IMR-90 (cell line): Measurements from ENCODE around the gene DLGAP4. TPM values are rescaled to one million over a fixed set of nuclear protein-coding genes. Genes with fewer than 3 reads are reported as not detected.

ENCODE experiments used
- ATAC-seq: fragments of 200-7000 bp; cut with Tn5 transposase; 2 replicates; pipeline ENCODE4 v1.9.1; 2020; ENCODE audit warnings: low read depth, mild to moderate bottlenecking, moderate library complexity
- BruUV-seq: library from RNA; stranded (reverse); fragments of 400-500 nt; replicated peaks from 2 replicates; lab custom pipeline; 2021; lab: Mats Ljungman, UMichigan
- CTCF ChIA-PET: fragments of 300-600 bp; formaldehyde crosslinking; extraction: SDS; loops from one replicate; lab custom pipeline; 2021; ENCODE audit warnings: antibody characterized with exemption; lab: Yijun Ruan, JAX
- POLR2A ChIA-PET: fragments of 300-600 bp; sonication (Branson Sonifier 250); formaldehyde crosslinking; loops from one replicate; lab custom pipeline; 2022; ENCODE audit warnings: antibody characterized with exemption; ENCODE audit not compliant: unreplicated experiment; lab: Charles Lee
- DNase-seq: peaks from one replicate; pipeline ENCODE4 v3.0.0; 2013
- H2AFZ ChIP-seq: replicated peaks from 2 replicates; pipeline ENCODE3; 2013; ENCODE audit warnings: low read length, mild to moderate bottlenecking; ENCODE audit not compliant: poor library complexity
- H2AK5ac ChIP-seq: 2 replicates; pipeline ENCODE4 v1.6.1; 2013; ENCODE audit warnings: low read depth, low read length, inconsistent platforms
- H2AK9ac ChIP-seq: replicated peaks from 2 replicates; pipeline ENCODE3; 2013; ENCODE audit warnings: mild to moderate bottlenecking, low read depth, low read length, moderate library complexity; ENCODE audit not compliant: poor library complexity
- H2BK120ac ChIP-seq: 2 replicates; pipeline ENCODE4 v1.6.1; 2013; ENCODE audit warnings: low read depth, low read length, inconsistent platforms
- H2BK15ac ChIP-seq: 3 replicates; pipeline ENCODE4 v1.6.1; 2013; ENCODE audit warnings: low read depth, low read length, inconsistent platforms
- H2BK20ac ChIP-seq: 2 replicates; pipeline ENCODE4 v1.6.1; 2013; ENCODE audit warnings: low read depth, mild to moderate bottlenecking, inconsistent platforms, low read length, moderate library complexity
- H2BK5ac ChIP-seq: 2 replicates; pipeline ENCODE4 v1.6.1; 2013; ENCODE audit warnings: mild to moderate bottlenecking, low read depth, low read length, inconsistent platforms; ENCODE audit not compliant: poor library complexity, severe bottlenecking
- H3K14ac ChIP-seq: replicated peaks from 2 replicates; pipeline ENCODE4 v1.6.1; 2013; ENCODE audit warnings: low read depth, low read length, inconsistent platforms
- H3K18ac ChIP-seq: 2 replicates; pipeline ENCODE4 v1.6.1; 2013; ENCODE audit warnings: low read depth, low read length, control low read depth
- H3K23ac ChIP-seq: 2 replicates; pipeline ENCODE4 v1.6.1; 2013; ENCODE audit warnings: low read depth, low read length, inconsistent platforms
- H3K27ac ChIP-seq: 2 replicates; pipeline ENCODE4 v1.5.1; 2013; ENCODE audit warnings: mild to moderate bottlenecking, control low read depth, low read length; ENCODE audit not compliant: insufficient read depth
- H3K27me3 ChIP-seq: 2 replicates; pipeline ENCODE4 v1.6.1; 2013; ENCODE audit warnings: low read length; ENCODE audit not compliant: control insufficient read depth, insufficient read depth
- H3K36me3 ChIP-seq: 2 replicates; pipeline ENCODE4 v1.6.1; 2013; ENCODE audit warnings: low read length, mixed read lengths; ENCODE audit not compliant: control insufficient read depth, insufficient read depth
- H3K4ac ChIP-seq: 2 replicates; pipeline ENCODE4 v1.6.1; 2013; ENCODE audit warnings: low read depth, low read length, inconsistent platforms
- H3K4me1 ChIP-seq: 2 replicates; pipeline ENCODE4 v1.6.1; 2013; ENCODE audit warnings: low read length, mixed read lengths; ENCODE audit not compliant: control insufficient read depth, insufficient read depth
- H3K4me2 ChIP-seq: 2 replicates; pipeline ENCODE4 v1.6.1; 2013; ENCODE audit warnings: low read depth, mild to moderate bottlenecking, control low read depth, low read length, moderate library complexity
- H3K4me3 ChIP-seq: 2 replicates; pipeline ENCODE4 v1.5.1; 2013; ENCODE audit warnings: low read depth, mild to moderate bottlenecking, control low read depth, low read length, moderate library complexity; ENCODE audit not compliant: insufficient read depth
- H3K56ac ChIP-seq: 2 replicates; pipeline ENCODE4 v1.6.1; 2013; ENCODE audit warnings: low read length, inconsistent platforms; ENCODE audit not compliant: insufficient read depth; ENCODE audit errors: extremely low read depth
- H3K79me1 ChIP-seq, 2 experiments: 2 replicates each; pipeline ENCODE4 v1.6.1; 2013; ENCODE audit warnings: low read length in 2 of 2, inconsistent platforms in 1 of 2, low read depth in 1 of 2
- H3K9ac ChIP-seq: 2 replicates; pipeline ENCODE4 v1.6.1; 2013; ENCODE audit warnings: low read depth, low read length, control low read depth
- H3K9me1 ChIP-seq: 2 replicates; pipeline ENCODE4 v1.6.1; 2013; ENCODE audit warnings: low read length, inconsistent platforms; ENCODE audit not compliant: insufficient read depth
- H3K9me3 ChIP-seq: 2 replicates; pipeline ENCODE4 v1.6.1; 2013; ENCODE audit warnings: low read length; ENCODE audit not compliant: control insufficient read depth, insufficient read depth
- H4K20me1 ChIP-seq: 2 replicates; pipeline ENCODE4 v1.6.1; 2013; ENCODE audit warnings: low read length, inconsistent platforms; ENCODE audit not compliant: insufficient read depth
- H4K5ac ChIP-seq: 2 replicates; pipeline ENCODE4 v1.6.1; 2013; ENCODE audit warnings: mild to moderate bottlenecking, low read depth, low read length, control low read depth
- H4K8ac ChIP-seq, 2 experiments: 2 replicates each; pipeline ENCODE4 v1.6.1; 2013; ENCODE audit warnings: low read depth in 2 of 2, low read length in 2 of 2, control low read depth in 1 of 2, inconsistent platforms in 1 of 2
- H4K91ac ChIP-seq: 2 replicates; pipeline ENCODE4 v1.6.1; 2013; ENCODE audit warnings: low read depth, low read length, inconsistent platforms; ENCODE audit not compliant: insufficient read depth
- BHLHE40 ChIP-seq: fragments of 150-350 bp; IDR thresholded peaks from 2 replicates; pipeline ENCODE4 v1.6.1; 2016; ENCODE audit warnings: mild to moderate bottlenecking, low read depth, low read length
- CEBPB ChIP-seq: IDR thresholded peaks from 2 replicates; pipeline ENCODE4 v1.6.1; 2012; ENCODE audit warnings: low read depth, low read length, improper control_type of control experiment
- FOS ChIP-seq: fragments of 150-350 bp; IDR thresholded peaks from 2 replicates; pipeline ENCODE4 v1.6.1; 2016; ENCODE audit warnings: low read depth, low read length
- MAFK ChIP-seq: IDR thresholded peaks from 2 replicates; pipeline ENCODE4 v1.6.1; 2012; ENCODE audit warnings: low read depth, low read length, improper control_type of control experiment
- MAZ ChIP-seq: IDR thresholded peaks from 2 replicates; pipeline ENCODE4 v1.6.1; 2012; ENCODE audit warnings: low read depth, mild to moderate bottlenecking, low read length, improper control_type of control experiment, moderate library complexity, borderline replicate concordance
- NFE2L2 ChIP-seq: fragments of 150-350 bp; IDR thresholded peaks from 2 replicates; pipeline ENCODE4 v1.6.1; 2016; ENCODE audit warnings: low read depth, mild to moderate bottlenecking, low read length
- POLR2A ChIP-seq: IDR thresholded peaks from 2 replicates; pipeline ENCODE4 v1.6.1; 2012; ENCODE audit warnings: mild to moderate bottlenecking, low read depth, low read length
- RAD21 ChIP-seq: IDR thresholded peaks from 2 replicates; pipeline ENCODE4 v1.6.1; 2012; ENCODE audit warnings: low read length, improper control_type of control experiment
- RCOR1 ChIP-seq: IDR thresholded peaks from 2 replicates; pipeline ENCODE4 v1.6.1; 2012; ENCODE audit warnings: mild to moderate bottlenecking, low read length, improper control_type of control experiment; ENCODE audit not compliant: insufficient replicate concordance
- SMC3 ChIP-seq: fragments of 150-350 bp; IDR thresholded peaks from 2 replicates; pipeline ENCODE4 v1.6.1; 2016; ENCODE audit warnings: low read depth, mild to moderate bottlenecking, antibody characterized with exemption, low read length, moderate library complexity
- WGBS, 2 experiments: methylation state at CpG; one replicate each; pipeline versions ENCODE4 v1.1.5 to v1.1.7; 2013; ENCODE audit warnings: missing lambda C conversion rate in 2 of 2; ENCODE audit not compliant: insufficient read length in 1 of 2; ENCODE audit errors: extremely low coverage in 2 of 2; 5-methylcytosine and 5-hydroxymethylcytosine counted together
- dilution Hi-C: fragments of 300-500 bp; cut with HindIII; formaldehyde crosslinking; loops from one replicate; pipeline ENCODE4 v1.14.3; 2018; ENCODE audit warnings: low sequenced_read_pairs; ENCODE audit not compliant: unreplicated experiment
- in situ Hi-C: fragments of 300-500 bp; cut with MboI; formaldehyde crosslinking; loops from 3 replicates; pipeline ENCODE4 v1.14.3; 2019; ENCODE audit warnings: low sequenced_read_pairs, inconsistent platforms, mixed read lengths
- intact Hi-C: fragments of 100-400 bp; cut with micrococcal nuclease; formaldehyde crosslinking; loops from 2 replicates; pipeline ENCODE4 v1.10.0; 2022
- polyA plus RNA-seq, 3 experiments: library from polyadenylated mRNA; depleted of rRNA; stranded (reverse); fragments of >200 nt; gene quantifications; 2 replicates each; pipeline ENCODE4 v1.2.3, GENCODE V29; 2012; ENCODE audit warnings: low replicate concordance in 1 of 3
- total RNA-seq: library from RNA; depleted of rRNA; stranded (reverse); fragments of >200 nt; gene quantifications from 2 replicates; pipeline ENCODE4 v1.2.3, GENCODE V29; 2012
- TF ChIP-seq, protein P1 (sequence below): fragments of 150-350 bp; IDR thresholded peaks from 2 replicates; pipeline ENCODE4 v1.6.1; 2017; ENCODE audit warnings: mild to moderate bottlenecking, antibody characterized with exemption, low read length, low read depth
- TF ChIP-seq, protein P2 (sequence below): conservative IDR thresholded peaks from 2 replicates; pipeline ENCODE4 v1.5.1; 2012; ENCODE audit warnings: mild to moderate bottlenecking, low read depth, low read length, improper control_type of control experiment

The DLGAP4 gene
- total and polyA plus RNA-seq, 2 of the 4 experiments (the other 2 are of a cell fraction) = 32.3 to 73.2 TPM

DNA sequence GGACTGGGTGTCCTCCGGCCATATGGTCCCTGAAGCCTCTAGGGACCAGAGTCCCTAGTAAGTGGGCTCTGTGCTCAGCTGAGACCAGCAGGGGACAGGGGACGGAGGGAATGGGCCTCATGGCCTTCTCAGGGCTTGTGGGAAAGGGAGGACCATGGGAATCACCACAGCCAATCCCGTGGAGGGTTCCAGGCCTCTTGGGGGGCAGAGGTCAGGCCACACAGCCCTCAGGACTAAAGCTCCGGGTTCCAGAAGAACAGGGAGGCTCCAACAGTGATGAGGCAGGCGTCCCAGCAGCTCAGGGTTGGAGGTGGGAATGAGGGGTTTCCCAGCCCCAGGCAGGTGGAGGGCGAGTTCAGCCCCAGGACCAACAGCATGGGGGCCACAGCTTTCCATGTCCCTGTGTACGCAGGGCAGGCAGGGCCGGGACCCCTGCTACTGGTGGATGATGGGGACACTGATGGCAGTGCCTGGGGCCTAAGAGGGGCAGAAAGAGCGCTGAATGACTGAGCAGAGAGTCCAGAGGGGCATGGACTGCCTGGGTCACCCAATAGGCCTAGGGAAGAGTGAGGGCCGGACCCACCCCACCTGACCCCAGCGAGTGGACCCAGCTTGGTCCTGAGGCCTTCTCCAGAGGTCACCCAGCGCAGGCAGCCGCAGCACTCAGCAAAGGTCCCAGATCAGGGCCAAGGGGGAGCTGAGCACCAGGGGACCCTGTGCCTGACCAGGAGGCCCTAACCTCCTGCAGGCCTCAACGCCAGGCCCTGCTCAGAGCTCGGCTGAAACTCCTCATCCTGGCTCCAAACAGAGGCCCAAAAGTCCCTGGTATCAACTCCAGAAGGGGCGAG lies 244.0 kb downstream of the DLGAP4 start (continued):
- TF ChIP-seq NFE2L2 (no peak), MAZ (no peak)

DNA sequence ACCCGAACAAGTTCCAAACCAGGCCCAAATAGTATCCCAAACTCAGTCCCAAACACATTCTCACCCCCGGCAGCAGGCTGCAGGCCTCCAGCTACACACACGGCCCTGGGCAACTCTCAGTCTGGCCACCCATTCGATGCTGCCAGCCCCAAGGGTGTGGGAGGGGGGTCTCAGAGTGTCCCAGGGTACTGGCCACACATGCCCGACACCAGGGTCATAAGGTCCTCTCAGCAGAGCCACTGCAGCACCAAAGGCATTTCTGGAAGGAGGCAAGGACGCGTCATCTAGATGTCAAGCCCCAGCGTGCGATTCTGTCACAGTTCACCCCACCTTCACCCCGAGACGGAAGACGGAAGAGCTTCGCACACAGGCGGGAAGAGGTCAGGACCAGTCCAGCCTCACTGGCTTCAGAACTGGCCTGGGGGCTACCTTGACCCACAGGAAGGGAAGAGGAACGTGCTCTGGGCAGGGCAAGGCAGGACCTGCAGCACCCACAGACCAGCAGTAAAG lies 244.7 kb downstream of the DLGAP4 start:
- Histone ChIP-seq H3K36me3 (peaks cover 37% of the 10 kb centered on the region), H3K9me1 (peaks cover 6% of the 10 kb centered on the region; the same call in 1 of the 2 replicates), H3K4me2 (no peak overlapping the region), H3K27ac (no peak overlapping the region), H3K18ac (no peak overlapping the region), H2AK5ac (0 out of 2 replicates have a peak overlapping the region, but pooled peaks have one; percentile 30), H2AK9ac (peak overlapping the region; percentile 47), H2BK20ac (no peak overlapping the region), H3K4me3 (no peak overlapping the region), H3K9ac (no peak overlapping the region), H3K56ac (no peak overlapping the region), H4K91ac (no peak overlapping the region), H3K4ac (no peak overlapping the region), H3K27me3 (no peaks in the 10 kb centered on the region), H4K5ac (0 out of 2 replicates have a peak overlapping the region, but pooled peaks have one; percentile 5), H3K14ac (no peak overlapping the region), H4K20me1 (peaks cover 54% of the 10 kb centered on the region), H2BK120ac (no peak overlapping the region), H3K79me1 (peaks cover 9 to 53% of the 10 kb centered on the region in 2 experiments; a peak in 3 of 4 replicates), H2BK5ac (no peak overlapping the region), H2BK15ac (no peak overlapping the region), H3K9me3 (no peaks in the 10 kb centered on the region), H4K8ac (0 out of 4 replicates have a peak overlapping the region, but pooled peaks of 1 of the 2 experiments have one; percentile 29), H2AFZ (peak overlapping the region; percentile 64), H3K4me1 (no peaks in the 10 kb centered on the region), H3K23ac (no peak overlapping the region)
- CTCF ChIA-PET = no interaction called here
- whole genome bisulfite sequencing, 2 experiments = 68% methylated on average over 5 of the region's 15 CpGs; no CpG with 5 or more reads in 1 of the 2 experiments
- dilution Hi-C loops = no loop called here
- ATAC-seq = peak; percentile 42
- intact Hi-C loops = no loop called here
- POLR2A ChIA-PET = interaction anchor here (0.7 to 1.4 kb wide), 3 partner anchors 9 to 379 kb away, joined by 3 to 5 read pairs (median 3); partner anchors contain the start of gene MYL9
- no TSS peak for BruUV-seq
- DNase-seq = peak; percentile 17
- in situ Hi-C loops = no loop called here
- TF ChIP-seq MAFK = no peak
- TF ChIP-seq RAD21 = no peak
- TF ChIP-seq, protein P1, sequence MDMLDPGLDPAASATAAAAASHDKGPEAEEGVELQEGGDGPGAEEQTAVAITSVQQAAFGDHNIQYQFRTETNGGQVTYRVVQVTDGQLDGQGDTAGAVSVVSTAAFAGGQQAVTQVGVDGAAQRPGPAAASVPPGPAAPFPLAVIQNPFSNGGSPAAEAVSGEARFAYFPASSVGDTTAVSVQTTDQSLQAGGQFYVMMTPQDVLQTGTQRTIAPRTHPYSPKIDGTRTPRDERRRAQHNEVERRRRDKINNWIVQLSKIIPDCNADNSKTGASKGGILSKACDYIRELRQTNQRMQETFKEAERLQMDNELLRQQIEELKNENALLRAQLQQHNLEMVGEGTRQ = no peak
- TF ChIP-seq POLR2A = no peak
- TF ChIP-seq, protein P2, sequence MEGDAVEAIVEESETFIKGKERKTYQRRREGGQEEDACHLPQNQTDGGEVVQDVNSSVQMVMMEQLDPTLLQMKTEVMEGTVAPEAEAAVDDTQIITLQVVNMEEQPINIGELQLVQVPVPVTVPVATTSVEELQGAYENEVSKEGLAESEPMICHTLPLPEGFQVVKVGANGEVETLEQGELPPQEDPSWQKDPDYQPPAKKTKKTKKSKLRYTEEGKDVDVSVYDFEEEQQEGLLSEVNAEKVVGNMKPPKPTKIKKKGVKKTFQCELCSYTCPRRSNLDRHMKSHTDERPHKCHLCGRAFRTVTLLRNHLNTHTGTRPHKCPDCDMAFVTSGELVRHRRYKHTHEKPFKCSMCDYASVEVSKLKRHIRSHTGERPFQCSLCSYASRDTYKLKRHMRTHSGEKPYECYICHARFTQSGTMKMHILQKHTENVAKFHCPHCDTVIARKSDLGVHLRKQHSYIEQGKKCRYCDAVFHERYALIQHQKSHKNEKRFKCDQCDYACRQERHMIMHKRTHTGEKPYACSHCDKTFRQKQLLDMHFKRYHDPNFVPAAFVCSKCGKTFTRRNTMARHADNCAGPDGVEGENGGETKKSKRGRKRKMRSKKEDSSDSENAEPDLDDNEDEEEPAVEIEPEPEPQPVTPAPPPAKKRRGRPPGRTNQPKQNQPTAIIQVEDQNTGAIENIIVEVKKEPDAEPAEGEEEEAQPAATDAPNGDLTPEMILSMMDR = no peak
- TF ChIP-seq BHLHE40 = no peak
- TF ChIP-seq RCOR1 = no peak
- TF ChIP-seq SMC3 = no peak
- TF ChIP-seq FOS = no peak
- no peak for TF ChIP-seq CEBPB
